Parathyroid adenoma (tissue), 2 donors: ENCODE measurements around the gene PLD3.

ENCODE experiments used
- H2AFZ ChIP-seq: fragments of 300-600 bp; sonication (generic); one replicate; pipeline ENCODE4 v1.7.0; 2017; ENCODE audit warnings: antibody characterized with exemption, mild to moderate bottlenecking
- H3K27ac ChIP-seq: fragments of 300-600 bp; sonication (generic); one replicate; pipeline ENCODE4 v1.7.0; 2017
- H3K27me3 ChIP-seq: fragments of 300-600 bp; sonication (generic); one replicate; pipeline ENCODE4 v1.7.0; 2017; ENCODE audit warnings: low read length; ENCODE audit not compliant: control insufficient read depth, insufficient read depth
- H3K36me3 ChIP-seq: fragments of 300-600 bp; sonication (generic); one replicate; pipeline ENCODE4 v1.7.0; 2017; ENCODE audit warnings: low read length; ENCODE audit not compliant: control insufficient read depth, insufficient read depth
- H3K4me1 ChIP-seq: fragments of 300-600 bp; sonication (generic); one replicate; pipeline ENCODE4 v1.7.0; 2017; ENCODE audit warnings: control low read depth
- H3K4me2 ChIP-seq: fragments of 300-600 bp; sonication (generic); one replicate; pipeline ENCODE4 v1.7.0; 2017; ENCODE audit warnings: low read length
- H3K4me3 ChIP-seq: fragments of 300-600 bp; sonication (generic); one replicate; pipeline ENCODE4 v1.7.0; 2017; ENCODE audit warnings: low read depth, low read length
- H3K79me2 ChIP-seq: fragments of 300-600 bp; sonication (generic); one replicate; pipeline ENCODE4 v1.7.0; 2017; ENCODE audit warnings: control low read depth
- H3K9ac ChIP-seq: fragments of 300-600 bp; sonication (generic); one replicate; pipeline ENCODE4 v1.7.0; 2017; ENCODE audit warnings: mild to moderate bottlenecking
- H3K9me3 ChIP-seq: fragments of 300-600 bp; sonication (generic); one replicate; pipeline ENCODE4 v1.7.0; 2017; ENCODE audit warnings: low read length; ENCODE audit not compliant: control insufficient read depth
- TF ChIP-seq, protein P1 (sequence below): fragments of 300-600 bp; sonication (generic); IDR thresholded peaks from one replicate; pipeline ENCODE4 v1.7.0; 2017; ENCODE audit warnings: antibody characterized with exemption, mild to moderate bottlenecking
- donor health status: primary hyperparathyroidism.

PLD3 gene

DNA sequence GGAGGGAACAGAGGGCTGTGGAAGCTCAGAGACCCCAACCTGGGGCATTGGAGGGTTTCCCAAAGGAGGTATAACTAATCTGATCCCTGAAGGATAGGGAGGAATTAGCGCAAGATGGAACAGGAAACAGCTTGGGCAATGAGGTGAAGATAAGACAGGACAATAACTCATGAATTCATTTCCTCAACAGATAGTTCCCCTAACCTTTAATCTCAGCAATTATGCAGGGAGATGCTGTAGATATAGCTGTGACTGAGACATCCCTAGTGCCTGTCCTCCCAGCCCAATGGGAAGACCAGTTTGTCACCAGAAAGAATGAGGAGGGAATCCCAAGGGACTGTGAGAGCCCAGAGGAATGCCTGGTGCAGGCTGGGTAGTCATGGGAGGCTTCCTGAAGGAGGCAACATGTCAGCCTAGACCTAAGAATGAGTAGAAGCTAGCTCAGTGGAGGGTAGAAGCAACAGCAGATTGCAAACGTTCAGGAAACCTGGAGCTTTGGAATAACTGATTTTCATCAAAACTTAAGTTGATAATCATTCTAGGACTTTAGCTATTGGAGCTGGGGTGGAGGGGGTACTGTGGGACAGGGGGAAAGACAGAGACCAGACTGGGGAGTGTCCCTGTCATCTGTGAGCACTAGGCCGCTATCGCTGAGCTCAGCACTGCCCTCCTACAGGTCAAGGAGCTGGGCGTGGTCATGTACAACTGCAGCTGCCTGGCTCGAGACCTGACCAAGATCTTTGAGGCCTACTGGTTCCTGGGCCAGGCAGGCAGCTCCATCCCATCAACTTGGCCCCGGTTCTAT is 22.7 kb downstream of the PLD3 start:
- Histone ChIP-seq H3K36me3 (no peaks in the 10 kb centered on the region), H3K27ac (no peak overlapping the region), H3K27me3 (no peaks in the 10 kb centered on the region), H3K9me3 (no peaks in the 10 kb centered on the region), H3K4me1 (no peaks in the 10 kb centered on the region), H3K4me2 (no peak overlapping the region), H3K4me3 (no peak overlapping the region), H2AFZ (no peak overlapping the region), H3K79me2 (no peaks in the 10 kb centered on the region), H3K9ac (no peak overlapping the region)
- TF ChIP-seq, protein P1, sequence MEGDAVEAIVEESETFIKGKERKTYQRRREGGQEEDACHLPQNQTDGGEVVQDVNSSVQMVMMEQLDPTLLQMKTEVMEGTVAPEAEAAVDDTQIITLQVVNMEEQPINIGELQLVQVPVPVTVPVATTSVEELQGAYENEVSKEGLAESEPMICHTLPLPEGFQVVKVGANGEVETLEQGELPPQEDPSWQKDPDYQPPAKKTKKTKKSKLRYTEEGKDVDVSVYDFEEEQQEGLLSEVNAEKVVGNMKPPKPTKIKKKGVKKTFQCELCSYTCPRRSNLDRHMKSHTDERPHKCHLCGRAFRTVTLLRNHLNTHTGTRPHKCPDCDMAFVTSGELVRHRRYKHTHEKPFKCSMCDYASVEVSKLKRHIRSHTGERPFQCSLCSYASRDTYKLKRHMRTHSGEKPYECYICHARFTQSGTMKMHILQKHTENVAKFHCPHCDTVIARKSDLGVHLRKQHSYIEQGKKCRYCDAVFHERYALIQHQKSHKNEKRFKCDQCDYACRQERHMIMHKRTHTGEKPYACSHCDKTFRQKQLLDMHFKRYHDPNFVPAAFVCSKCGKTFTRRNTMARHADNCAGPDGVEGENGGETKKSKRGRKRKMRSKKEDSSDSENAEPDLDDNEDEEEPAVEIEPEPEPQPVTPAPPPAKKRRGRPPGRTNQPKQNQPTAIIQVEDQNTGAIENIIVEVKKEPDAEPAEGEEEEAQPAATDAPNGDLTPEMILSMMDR: no peak

DNA sequence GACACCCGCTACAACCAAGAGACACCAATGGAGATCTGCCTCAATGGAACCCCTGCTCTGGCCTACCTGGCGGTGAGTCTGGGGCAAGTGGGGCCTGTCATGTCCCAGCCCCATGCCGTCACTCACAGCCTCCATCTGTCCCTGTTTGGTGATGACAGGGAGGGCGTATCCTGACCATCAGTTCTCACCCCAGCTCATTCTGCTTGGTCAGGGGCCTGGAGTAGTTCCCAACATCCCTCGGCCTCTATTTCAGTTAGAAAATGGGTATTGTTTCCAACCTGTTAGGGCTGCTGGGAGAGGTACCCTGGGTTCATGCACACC is 23.3 kb downstream of the PLD3 start:
- Histone ChIP-seq H3K4me2 (no peak overlapping the region), H3K27me3 (no peaks in the 10 kb centered on the region), H3K4me1 (no peaks in the 10 kb centered on the region), H3K9me3 (no peaks in the 10 kb centered on the region), H3K27ac (no peak overlapping the region), H3K4me3 (no peak overlapping the region), H3K79me2 (no peaks in the 10 kb centered on the region), H3K9ac (no peak overlapping the region), H3K36me3 (no peaks in the 10 kb centered on the region), H2AFZ (no peak overlapping the region)
- TF ChIP-seq, protein P1: no peak

DNA sequence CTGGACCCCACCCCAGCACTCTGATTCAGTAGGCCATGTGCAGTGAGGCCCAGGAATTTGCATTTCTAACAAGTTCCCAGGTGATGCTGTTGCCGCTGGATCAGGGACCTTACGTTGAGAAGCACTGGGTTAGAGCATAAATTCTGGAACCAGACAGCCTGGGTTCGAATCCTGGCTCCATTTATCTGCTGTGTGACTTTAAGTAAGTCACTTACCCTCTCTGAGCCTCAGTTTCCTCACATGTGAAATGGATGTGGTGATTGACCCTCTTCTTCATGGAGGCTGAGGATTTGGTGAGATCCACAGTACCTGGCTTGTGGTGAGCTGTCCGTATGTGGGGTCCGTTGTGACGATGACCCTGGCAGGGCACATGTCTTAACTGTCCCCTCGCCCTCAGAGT is 25.6 kb downstream of the PLD3 start:
- Histone ChIP-seq H3K27me3 (no peaks in the 10 kb centered on the region), H3K79me2 (no peaks in the 10 kb centered on the region), H2AFZ (no peak overlapping the region), H3K9me3 (no peaks in the 10 kb centered on the region), H3K9ac (no peak overlapping the region), H3K4me2 (no peak overlapping the region), H3K36me3 (no peaks in the 10 kb centered on the region), H3K4me1 (no peaks in the 10 kb centered on the region), H3K4me3 (no peak overlapping the region), H3K27ac (no peak overlapping the region)
- TF ChIP-seq, protein P1: no peak

DNA sequence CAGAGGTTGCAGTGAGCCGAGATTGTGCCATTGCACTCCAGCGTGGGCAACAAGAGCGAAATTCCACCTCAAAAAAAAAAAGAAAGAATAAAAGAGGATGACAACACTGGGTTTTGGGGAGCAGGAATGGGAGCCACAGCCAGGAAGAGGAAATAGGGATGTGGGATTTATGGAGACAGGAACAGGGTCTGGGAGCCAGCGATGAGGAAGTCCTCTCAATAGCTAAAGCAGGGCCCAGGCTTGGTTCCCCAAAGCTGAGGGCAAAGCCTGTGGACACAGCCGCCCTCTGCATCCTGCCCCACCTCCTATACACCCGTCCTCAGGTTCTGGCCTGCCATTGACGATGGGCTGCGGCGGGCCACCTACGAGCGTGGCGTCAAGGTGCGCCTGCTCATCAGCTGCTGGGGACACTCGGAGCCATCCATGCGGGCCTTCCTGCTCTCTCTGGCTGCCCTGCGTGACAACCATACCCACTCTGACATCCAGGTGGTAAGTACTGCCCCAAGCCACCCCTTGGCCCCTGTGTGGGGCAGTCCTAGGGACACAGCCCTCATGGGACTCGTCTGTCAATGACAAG is 27.9 kb downstream of the PLD3 start:
- no peaks in the 10 kb centered on the region for H3K27me3 ChIP-seq
- H3K4me1 ChIP-seq: no peaks in the 10 kb centered on the region
- no peaks in the 10 kb centered on the region for H3K36me3 ChIP-seq
- H3K27ac ChIP-seq: no peak overlapping the region
- H3K4me3 ChIP-seq: no peak overlapping the region
- H3K79me2 ChIP-seq: no peaks in the 10 kb centered on the region
- no peak overlapping the region for H3K9ac ChIP-seq
- no peak overlapping the region for H2AFZ ChIP-seq
- no peaks in the 10 kb centered on the region for H3K9me3 ChIP-seq
- TF ChIP-seq, protein P1: no peak
- no peak overlapping the region for H3K4me2 ChIP-seq
